ENCODE measurements around the gene ARNT2. TPM values are rescaled to one million over a fixed set of nuclear protein-coding genes. Genes with fewer than 3 reads are reported as not detected.

The ARNT2 gene
- total RNA-seq, 4 donors from 2014 or later: 5.1 to 8.8 (median 6.8) TPM

DNA sequence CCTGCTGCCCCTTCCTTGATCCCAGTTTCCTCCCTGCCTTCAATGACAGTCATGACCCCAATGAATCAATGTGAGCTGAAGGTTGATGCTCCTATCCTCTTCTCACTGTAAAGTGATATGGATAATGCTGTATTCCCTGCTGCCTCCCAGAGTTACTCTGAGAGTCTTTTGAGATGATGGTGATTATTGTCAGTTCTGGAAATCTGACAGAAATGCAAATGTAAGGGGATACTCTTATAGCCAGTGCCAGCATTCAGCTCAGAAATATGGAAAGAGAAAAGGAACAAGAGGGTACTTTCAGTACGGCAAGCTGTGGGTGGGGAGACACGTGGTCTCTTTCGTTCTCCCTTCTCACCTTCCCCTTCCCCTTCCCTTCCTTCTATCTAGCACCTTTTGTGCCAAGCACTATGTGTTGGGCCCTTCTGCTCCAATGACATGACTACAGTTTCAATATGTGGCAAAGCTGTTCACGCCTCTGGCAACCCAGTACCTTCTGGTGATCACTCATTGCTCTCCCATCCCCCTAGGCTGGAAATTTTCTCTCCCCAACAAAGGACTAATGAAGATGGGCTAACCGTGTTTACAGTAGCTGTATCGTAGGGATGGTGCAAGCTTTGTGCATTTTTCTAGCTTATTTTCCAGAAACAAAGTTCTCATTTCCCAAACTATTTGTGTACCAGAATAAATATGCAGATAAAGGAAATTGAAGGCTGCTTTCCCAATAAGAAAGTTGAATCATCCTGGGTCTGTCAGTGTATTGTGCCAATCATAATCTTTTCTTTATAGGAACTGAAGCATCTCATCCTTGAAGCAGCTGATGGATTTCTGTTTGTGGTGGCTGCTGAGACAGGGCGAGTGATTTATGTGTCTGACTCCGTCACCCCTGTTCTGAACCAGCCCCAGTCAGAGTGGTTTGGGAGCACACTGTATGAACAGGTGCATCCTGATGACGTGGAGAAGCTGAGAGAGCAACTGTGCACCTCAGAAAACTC lies 70.3 kb downstream of the ARNT2 start:
- Histone ChIP-seq H3K4me1 (peaks cover 0 to under 1% (median 0%) of the 10 kb centered on the region in 4 donors), H3K27ac (no peak overlapping the region), H3K27me3 (no peaks in the 10 kb centered on the region), H3K36me3 (peaks cover 0 to 60% (median 0%) of the 10 kb centered on the region in 3 donors), H3K4me3 (no peak overlapping the region), H3K9me3 (peaks cover 0 to 22% (median 0%) of the 10 kb centered on the region in 4 donors)
- no peak for DNase-seq (ENCODE audit: low spot score in 2 of 2)
- 54 to 63% methylated on average over 9 of the region's 9 CpGs for WGBS, 2 donors
- TF ChIP-seq POLR2A (IDR thresholded peaks at IDR 0.05) (no peak), EP300 (IDR thresholded peaks at IDR 0.05) (no peak)
- TF ChIP-seq, protein P1, sequence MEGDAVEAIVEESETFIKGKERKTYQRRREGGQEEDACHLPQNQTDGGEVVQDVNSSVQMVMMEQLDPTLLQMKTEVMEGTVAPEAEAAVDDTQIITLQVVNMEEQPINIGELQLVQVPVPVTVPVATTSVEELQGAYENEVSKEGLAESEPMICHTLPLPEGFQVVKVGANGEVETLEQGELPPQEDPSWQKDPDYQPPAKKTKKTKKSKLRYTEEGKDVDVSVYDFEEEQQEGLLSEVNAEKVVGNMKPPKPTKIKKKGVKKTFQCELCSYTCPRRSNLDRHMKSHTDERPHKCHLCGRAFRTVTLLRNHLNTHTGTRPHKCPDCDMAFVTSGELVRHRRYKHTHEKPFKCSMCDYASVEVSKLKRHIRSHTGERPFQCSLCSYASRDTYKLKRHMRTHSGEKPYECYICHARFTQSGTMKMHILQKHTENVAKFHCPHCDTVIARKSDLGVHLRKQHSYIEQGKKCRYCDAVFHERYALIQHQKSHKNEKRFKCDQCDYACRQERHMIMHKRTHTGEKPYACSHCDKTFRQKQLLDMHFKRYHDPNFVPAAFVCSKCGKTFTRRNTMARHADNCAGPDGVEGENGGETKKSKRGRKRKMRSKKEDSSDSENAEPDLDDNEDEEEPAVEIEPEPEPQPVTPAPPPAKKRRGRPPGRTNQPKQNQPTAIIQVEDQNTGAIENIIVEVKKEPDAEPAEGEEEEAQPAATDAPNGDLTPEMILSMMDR (IDR thresholded peaks at IDR 0.05): no peak

DNA sequence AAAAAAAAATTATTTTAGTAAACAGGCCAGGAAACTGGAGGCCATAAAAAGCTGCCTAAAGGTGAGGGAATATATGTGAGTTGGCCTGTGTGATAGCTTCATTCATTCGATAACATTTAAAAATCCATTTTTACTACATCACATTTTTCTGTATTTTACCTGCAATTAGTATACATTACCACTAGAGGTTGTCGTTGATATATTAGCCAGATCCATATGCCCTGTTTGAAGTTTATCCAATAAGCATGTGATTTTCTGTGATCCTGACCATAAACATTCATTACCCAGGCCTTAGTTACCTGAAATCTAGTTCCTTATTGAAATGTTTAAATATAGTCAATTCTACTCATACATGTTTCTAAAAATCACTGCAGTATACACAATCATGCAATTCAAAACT lies 71.4 kb downstream of the ARNT2 start:
- TF ChIP-seq, protein P1 (IDR thresholded peaks at IDR 0.05): no peak
- no peak for TF ChIP-seq EP300 (IDR thresholded peaks at IDR 0.05)
- TF ChIP-seq POLR2A (IDR thresholded peaks at IDR 0.05): no peak
- 97 to 98% methylated on average over 2 of the region's 2 CpGs for WGBS, 2 donors
- Histone ChIP-seq H3K27ac (no peak overlapping the region), H3K36me3 (peaks cover 0 to 54% (median 0%) of the 10 kb centered on the region in 3 donors), H3K4me1 (peaks cover 0 to 11% (median 0%) of the 10 kb centered on the region in 4 donors), H3K9me3 (peaks cover 0 to 22% (median 0%) of the 10 kb centered on the region in 4 donors), H3K4me3 (no peak overlapping the region), H3K27me3 (no peaks in the 10 kb centered on the region)
- DNase-seq (ENCODE audit: low spot score in 2 of 2): no peak

DNA sequence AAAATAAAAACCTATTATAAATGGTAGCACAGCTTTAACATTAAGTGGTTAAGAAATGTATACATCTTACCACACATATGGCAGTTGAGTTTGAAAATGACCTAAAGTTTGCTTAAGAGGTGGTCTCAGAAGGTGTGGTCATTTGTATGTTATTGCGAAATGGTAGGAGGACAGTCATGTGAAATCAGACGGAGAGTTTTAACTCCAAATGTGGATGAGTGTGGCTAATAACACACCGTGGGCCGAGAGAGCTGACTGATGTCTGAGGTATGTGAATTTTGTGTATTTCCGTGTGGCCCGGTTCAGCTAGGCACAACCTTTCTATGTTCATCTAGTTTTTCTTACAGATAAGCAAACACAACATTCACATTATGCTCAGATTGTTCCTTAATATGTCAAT lies 71.9 kb downstream of the ARNT2 start:
- Histone ChIP-seq H3K4me3 (no peak overlapping the region), H3K36me3 (peaks cover 0 to 49% (median 0%) of the 10 kb centered on the region in 3 donors), H3K27me3 (no peaks in the 10 kb centered on the region), H3K27ac (no peak overlapping the region), H3K9me3 (peaks cover 0 to 22% (median 0%) of the 10 kb centered on the region in 4 donors), H3K4me1 (peaks cover 0 to 16% (median 0%) of the 10 kb centered on the region in 4 donors)
- TF ChIP-seq EP300 (IDR thresholded peaks at IDR 0.05): no peak
- TF ChIP-seq, protein P1 (IDR thresholded peaks at IDR 0.05): no peak
- no peak for TF ChIP-seq POLR2A (IDR thresholded peaks at IDR 0.05)
- no peak for DNase-seq (ENCODE audit: low spot score in 2 of 2)
- 94 to 98% methylated on average over 6 of the region's 6 CpGs for WGBS, 2 donors

DNA sequence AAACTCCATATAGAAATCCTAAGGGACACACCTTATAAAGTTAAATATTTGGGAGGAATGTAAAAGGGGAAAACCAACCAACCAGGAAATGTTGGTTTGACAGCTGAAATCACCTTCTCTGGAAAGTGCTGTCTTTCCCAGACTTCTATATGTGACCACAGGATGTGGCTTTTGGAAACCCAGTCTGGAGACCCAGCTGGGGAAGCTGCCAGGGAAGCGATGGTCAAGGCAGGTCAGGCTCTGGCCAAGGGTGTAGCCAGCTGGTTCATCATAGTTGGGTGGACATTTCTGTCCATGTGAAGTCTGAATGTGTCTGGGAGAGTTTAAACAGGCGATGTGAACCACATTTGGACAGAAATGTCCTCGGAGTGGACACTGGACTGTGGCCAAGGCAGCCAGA lies 73.9 kb downstream of the ARNT2 start:
- Histone ChIP-seq H3K9me3 (peaks cover 0 to 22% (median 0%) of the 10 kb centered on the region in 4 donors), H3K27me3 (no peaks in the 10 kb centered on the region), H3K4me3 (no peak overlapping the region), H3K27ac (no peak overlapping the region), H3K36me3 (peaks cover 0 to 47% (median 0%) of the 10 kb centered on the region in 3 donors), H3K4me1 (peaks cover 0 to 24% (median 0%) of the 10 kb centered on the region in 4 donors)
- 84 to 85% methylated on average over 3 of the region's 3 CpGs for WGBS, 2 donors
- TF ChIP-seq, protein P1 (IDR thresholded peaks at IDR 0.05): no peak
- TF ChIP-seq EP300 (IDR thresholded peaks at IDR 0.05) (no peak), POLR2A (IDR thresholded peaks at IDR 0.05) (no peak)
- DNase-seq (ENCODE audit: low spot score in 2 of 2): no peak

DNA sequence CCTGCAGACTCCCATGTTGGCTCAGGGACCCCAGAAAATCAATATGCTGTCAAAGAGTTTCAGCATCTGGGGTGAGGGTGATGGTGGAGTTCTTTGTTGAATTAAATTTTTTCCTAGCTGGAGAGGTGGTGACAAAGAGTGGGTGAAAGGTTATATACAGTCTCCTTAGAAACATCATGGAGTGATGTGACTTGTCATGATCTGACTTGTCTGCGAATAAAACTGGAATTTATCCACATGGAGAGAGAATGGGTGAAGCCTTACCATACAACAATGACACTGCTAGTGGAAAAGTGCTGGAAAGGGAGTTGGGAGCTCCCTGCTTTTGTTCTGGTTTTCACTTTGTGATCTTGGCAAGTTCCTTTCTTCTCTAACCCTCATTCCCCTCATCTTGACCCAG lies 75.0 kb downstream of the ARNT2 start:
- TF ChIP-seq, protein P1 (IDR thresholded peaks at IDR 0.05): no peak
- no peak for TF ChIP-seq POLR2A (IDR thresholded peaks at IDR 0.05)
- TF ChIP-seq EP300 (IDR thresholded peaks at IDR 0.05): no peak
- H3K27ac ChIP-seq: peak overlapping the region in 2 of 4 donors; percentile 67 to 71
- 92 to 97% methylated on average over 1 of the region's 1 CpG for WGBS, 2 donors
- no peak overlapping the region for H3K4me3 ChIP-seq
- H3K9me3 ChIP-seq: peaks cover 0 to 22% (median 0%) of the 10 kb centered on the region in 4 donors
- no peaks in the 10 kb centered on the region for H3K27me3 ChIP-seq
- peaks cover 0 to 44% (median 0%) of the 10 kb centered on the region in 3 donors for H3K36me3 ChIP-seq
- H3K4me1 ChIP-seq: peaks cover 0 to 33% (median 0%) of the 10 kb centered on the region in 4 donors
- no peak for DNase-seq (ENCODE audit: low spot score in 2 of 2)
